ENCODE results near the gene SLC12A7.

DNA sequence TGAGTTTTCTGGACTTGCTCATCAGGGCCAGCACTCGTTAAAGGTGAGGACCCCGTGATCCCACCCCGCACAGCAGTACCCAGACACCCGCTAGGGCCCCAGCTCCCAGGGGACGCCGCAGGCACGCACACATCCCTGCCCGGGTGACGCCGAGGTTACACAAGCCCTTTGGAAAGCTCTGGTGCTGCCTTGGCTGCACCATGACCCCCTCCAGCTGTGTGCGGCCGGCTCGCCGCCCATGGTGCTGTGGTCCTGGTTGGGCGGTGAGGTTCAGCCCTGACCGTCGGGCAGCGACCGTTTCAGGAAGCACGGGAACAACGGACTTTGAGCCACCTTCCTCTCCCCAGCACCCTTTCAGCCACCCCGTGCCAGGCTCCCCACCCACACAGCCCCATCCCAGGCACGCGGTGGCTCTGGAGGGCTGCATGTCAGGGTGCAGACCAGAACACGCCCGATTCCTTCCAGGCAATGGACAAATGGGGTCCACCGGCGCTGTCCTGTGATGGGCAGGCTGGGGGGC is 7.5 kb upstream of the SLC12A7 start:
- TF ChIP-seq, protein P1, sequence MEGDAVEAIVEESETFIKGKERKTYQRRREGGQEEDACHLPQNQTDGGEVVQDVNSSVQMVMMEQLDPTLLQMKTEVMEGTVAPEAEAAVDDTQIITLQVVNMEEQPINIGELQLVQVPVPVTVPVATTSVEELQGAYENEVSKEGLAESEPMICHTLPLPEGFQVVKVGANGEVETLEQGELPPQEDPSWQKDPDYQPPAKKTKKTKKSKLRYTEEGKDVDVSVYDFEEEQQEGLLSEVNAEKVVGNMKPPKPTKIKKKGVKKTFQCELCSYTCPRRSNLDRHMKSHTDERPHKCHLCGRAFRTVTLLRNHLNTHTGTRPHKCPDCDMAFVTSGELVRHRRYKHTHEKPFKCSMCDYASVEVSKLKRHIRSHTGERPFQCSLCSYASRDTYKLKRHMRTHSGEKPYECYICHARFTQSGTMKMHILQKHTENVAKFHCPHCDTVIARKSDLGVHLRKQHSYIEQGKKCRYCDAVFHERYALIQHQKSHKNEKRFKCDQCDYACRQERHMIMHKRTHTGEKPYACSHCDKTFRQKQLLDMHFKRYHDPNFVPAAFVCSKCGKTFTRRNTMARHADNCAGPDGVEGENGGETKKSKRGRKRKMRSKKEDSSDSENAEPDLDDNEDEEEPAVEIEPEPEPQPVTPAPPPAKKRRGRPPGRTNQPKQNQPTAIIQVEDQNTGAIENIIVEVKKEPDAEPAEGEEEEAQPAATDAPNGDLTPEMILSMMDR (conservative IDR thresholded peaks at IDR 0.05): no peak
- no peak for TF ChIP-seq ZFX (IDR thresholded peaks at IDR 0.05)
